ENCODE measurements around the gene NEU2. TPM values are rescaled to one million over a fixed set of nuclear protein-coding genes. Genes with fewer than 3 reads are reported as not detected.

NEU2 gene
- total and polyA plus RNA-seq, 2 of the 13 experiments (the other 11 are each of a cell fraction or from before 2014, with no cell fraction given): not detected

- H3K9ac ChIP-seq (ENCODE audit: insufficient read depth, low read depth, low read length): no peak overlapping the region
- no peaks in the 10 kb centered on the region for H3K36me3 ChIP-seq (replicated peaks in 1 of 2; ENCODE audit: control insufficient read depth in 1 of 2, insufficient read depth in 2 of 2, low read length in 2 of 2)
- H3K27me3 ChIP-seq (ENCODE audit: control insufficient read depth in 1 of 2, insufficient read depth in 2 of 2, low read length in 2 of 2): no peaks in the 10 kb centered on the region
- H3K9me3 ChIP-seq (ENCODE audit: low read length): no peaks in the 10 kb centered on the region
- no peak for ATAC-seq
- BruUV-seq (replicated peaks): no TSS peak
- in situ Hi-C loops (cut with HindIII; ENCODE audit: extremely low pct_ligation_motif_present, low pct_unique_long_range_greater_than_20kb) (no loop called here), intact Hi-C loops (cut with micrococcal nuclease; ENCODE audit: unreplicated experiment) (no loop called here)
- ChIA-PET CTCF (ENCODE audit: low intra/inter-chr PET ratio, low total read pairs) (no interaction called here), POLR2A (no interaction called here)
- no peak overlapping the region for H2AFZ ChIP-seq (ENCODE audit: low read length)
- H3K4me3 ChIP-seq (replicated peaks in 1 of 3; ENCODE audit: insufficient read depth in 1 of 3, low read depth in 2 of 3, low read length in 3 of 3): no peak overlapping the region
- DNase-seq (ENCODE audit: low spot score): no peak
- 95% methylated on average over 4 of the region's 4 CpGs for WGBS (ENCODE audit: low lambda C conversion rate)
- no peaks in the 10 kb centered on the region; the same call in 1 of the 2 replicates for H4K20me1 ChIP-seq (ENCODE audit: insufficient read depth, low read length)
- no peaks in the 10 kb centered on the region for H3K79me2 ChIP-seq (ENCODE audit: insufficient read depth, low read length)
- no peak overlapping the region for H3K27ac ChIP-seq (ENCODE audit: extremely low read length, insufficient read depth, low read length)
- TF ChIP-seq NFIB (CRISPR knock-in tag; IDR thresholded peaks at IDR 0.05; ENCODE audit: borderline replicate concordance) (no peak), ZFAT (CRISPR knock-in tag; conservative IDR thresholded peaks at IDR 0.05) (no peak), HMG20B (CRISPR knock-in tag; conservative IDR thresholded peaks at IDR 0.05) (no peak), SP2 (CRISPR knock-in tag; IDR thresholded peaks at IDR 0.05) (no peak), TBX3 (IDR thresholded peaks at IDR 0.05; ENCODE audit: borderline replicate concordance) (no peak), ISX (CRISPR knock-in tag; conservative IDR thresholded peaks at IDR 0.05) (no peak), ZFP41 (CRISPR knock-in tag; IDR thresholded peaks at IDR 0.05; ENCODE audit: borderline replicate concordance) (no peak), MEIS2 (CRISPR knock-in tag; IDR thresholded peaks at IDR 0.05) (no peak), YEATS4 (CRISPR knock-in tag; IDR thresholded peaks at IDR 0.05; ENCODE audit: borderline replicate concordance) (no peak), SAP130 (CRISPR knock-in tag; IDR thresholded peaks at IDR 0.05; ENCODE audit: low read depth) (no peak), IKZF1 (IDR thresholded peaks at IDR 0.05) (no peak), U2AF2 (IDR thresholded peaks at IDR 0.05; ENCODE audit: low read depth, low read length) (no peak), STAG1 (CRISPR knock-in tag; IDR thresholded peaks at IDR 0.05) (no peak)
- TF ChIP-seq, protein P1, sequence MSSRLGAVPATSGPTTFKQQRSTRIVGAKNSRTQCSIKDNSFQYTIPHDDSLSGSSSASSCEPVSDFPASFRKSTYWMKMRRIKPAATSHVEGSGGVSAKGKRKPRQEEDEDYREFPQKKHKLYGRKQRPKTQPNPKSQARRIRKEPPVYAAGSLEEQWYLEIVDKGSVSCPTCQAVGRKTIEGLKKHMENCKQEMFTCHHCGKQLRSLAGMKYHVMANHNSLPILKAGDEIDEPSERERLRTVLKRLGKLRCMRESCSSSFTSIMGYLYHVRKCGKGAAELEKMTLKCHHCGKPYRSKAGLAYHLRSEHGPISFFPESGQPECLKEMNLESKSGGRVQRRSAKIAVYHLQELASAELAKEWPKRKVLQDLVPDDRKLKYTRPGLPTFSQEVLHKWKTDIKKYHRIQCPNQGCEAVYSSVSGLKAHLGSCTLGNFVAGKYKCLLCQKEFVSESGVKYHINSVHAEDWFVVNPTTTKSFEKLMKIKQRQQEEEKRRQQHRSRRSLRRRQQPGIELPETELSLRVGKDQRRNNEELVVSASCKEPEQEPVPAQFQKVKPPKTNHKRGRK (CRISPR knock-in tag; IDR thresholded peaks at IDR 0.05): no peak
- H3K4me1 ChIP-seq (ENCODE audit: insufficient read depth, low read length): peaks cover 9% of the 10 kb centered on the region
- peak; percentile 60 for FAIRE-seq
- no peak overlapping the region for H3K4me2 ChIP-seq (ENCODE audit: low read depth, low read length)
These were observed 39.1 kb upstream of the NEU2 start for GRCh38 chr2:232993231-232993821.

Data from HepG2 (cell line).